WTC11 (cell line): ENCODE measurements around the gene CAMK2D. TPM values are rescaled to one million over a fixed set of nuclear protein-coding genes. Genes with fewer than 3 reads are reported as not detected.

Experiments
- ATAC-seq: fragments of 200-7000 bp; cut with Tn5 transposase; 2 replicates; pipeline ENCODE4 v1.10.0; 2021; ENCODE audit warnings: mild to moderate bottlenecking, moderate library complexity
- CTCF ChIA-PET: fragments of 300-600 bp; sonication (Branson Sonifier 250); formaldehyde crosslinking; loops from one replicate; lab custom pipeline; 2021; ENCODE audit warnings: antibody characterized with exemption; lab: Charles Lee
- POLR2A ChIA-PET: fragments of 350-600 bp; sonication (Branson Sonifier 250); formaldehyde crosslinking; loops from one replicate; lab custom pipeline; 2021; ENCODE audit warnings: antibody characterized with exemption; lab: Charles Lee
- DNase-seq: peaks from one replicate; pipeline ENCODE4 v3.0.0; 2021; ENCODE audit warnings: low spot score
- H3K27ac Mint-ChIP-seq: 2 replicates; pipeline ENCODE4 v1.8.0; 2021; ENCODE audit warnings: mixed read lengths
- H3K27me3 Mint-ChIP-seq: 2 replicates; pipeline ENCODE4 v1.8.0; 2021; ENCODE audit warnings: low read depth, mild to moderate bottlenecking, moderate library complexity, mixed read lengths
- H3K36me3 Mint-ChIP-seq: 2 replicates; pipeline ENCODE4 v1.8.0; 2021; ENCODE audit warnings: mixed read lengths
- H3K4me1 Mint-ChIP-seq: 2 replicates; pipeline ENCODE4 v1.8.0; 2022; ENCODE audit warnings: mixed read lengths
- H3K4me3 Mint-ChIP-seq: 2 replicates; pipeline ENCODE4 v1.8.0; 2021; ENCODE audit warnings: mild to moderate bottlenecking, moderate library complexity, mixed read lengths
- H3K9me3 Mint-ChIP-seq: 2 replicates; pipeline ENCODE4 v1.8.0; 2021; ENCODE audit warnings: mixed read lengths
- ATF1 ChIP-seq: sonication (generic); formaldehyde crosslinking; IDR thresholded peaks from 2 replicates; pipeline ENCODE4 v1.8.1; 2023; ENCODE audit warnings: mild to moderate bottlenecking, moderate library complexity, missing genetic modification reagents
- CTCF ChIP-seq: fragments of 200-600 bp; IDR thresholded peaks from 2 replicates; pipeline ENCODE4 v1.8.0; 2022; ENCODE audit warnings: antibody characterized with exemption
- ERG ChIP-seq: fragments of 250-450 bp; sonication (Bioruptor Pico); IDR thresholded peaks from 2 replicates; pipeline ENCODE4 v1.8.0; 2021; ENCODE audit warnings: mild to moderate bottlenecking
- FOXK1 ChIP-seq: sonication (generic); formaldehyde crosslinking; IDR thresholded peaks from 2 replicates; pipeline ENCODE4 v1.8.0; 2022; ENCODE audit warnings: mild to moderate bottlenecking, moderate library complexity, missing genetic modification reagents
- IRF2 ChIP-seq: sonication (generic); formaldehyde crosslinking; IDR thresholded peaks from 2 replicates; pipeline ENCODE4 v1.8.0; 2022; ENCODE audit warnings: low read depth, missing genetic modification reagents, borderline replicate concordance
- MYBL2 ChIP-seq: sonication (generic); formaldehyde crosslinking; IDR thresholded peaks from 2 replicates; pipeline ENCODE4 v1.8.1; 2023; ENCODE audit warnings: mild to moderate bottlenecking, moderate library complexity, missing genetic modification reagents
- NR1H2 ChIP-seq: sonication (generic); formaldehyde crosslinking; IDR thresholded peaks from 2 replicates; pipeline ENCODE4 v1.9.0; 2021; ENCODE audit warnings: mild to moderate bottlenecking, moderate library complexity, missing genetic modification reagents
- PREB ChIP-seq: sonication (generic); formaldehyde crosslinking; IDR thresholded peaks from 2 replicates; pipeline ENCODE4 v1.8.1; 2022; ENCODE audit warnings: mild to moderate bottlenecking, missing genetic modification reagents, moderate library complexity, borderline replicate concordance
- PRRX2 ChIP-seq: fragments of 250-450 bp; sonication (Bioruptor Pico); IDR thresholded peaks from 2 replicates; pipeline ENCODE4 v1.8.0; 2021; ENCODE audit warnings: mild to moderate bottlenecking
- SOX15 ChIP-seq: fragments of 250-450 bp; sonication (Bioruptor Pico); IDR thresholded peaks from 2 replicates; pipeline ENCODE4 v1.9.0; 2021; ENCODE audit warnings: mild to moderate bottlenecking
- STAT6 ChIP-seq: sonication (generic); formaldehyde crosslinking; conservative IDR thresholded peaks from 2 replicates; pipeline ENCODE4 v1.8.1; 2023; ENCODE audit warnings: mild to moderate bottlenecking, low read depth, missing genetic modification reagents, moderate library complexity
- TP53 ChIP-seq: sonication (generic); formaldehyde crosslinking; IDR thresholded peaks from 2 replicates; pipeline ENCODE4 v1.8.1; 2023; ENCODE audit warnings: mild to moderate bottlenecking, missing genetic modification reagents
- ZMAT4 ChIP-seq: fragments of 250-450 bp; sonication (Bioruptor Pico); IDR thresholded peaks from 2 replicates; pipeline ENCODE4 v1.9.0; 2021; ENCODE audit warnings: mild to moderate bottlenecking
- ZNF532 ChIP-seq: fragments of 250-450 bp; sonication (Bioruptor Pico); IDR thresholded peaks from 2 replicates; pipeline ENCODE4 v1.9.0; 2021; ENCODE audit warnings: mild to moderate bottlenecking, borderline replicate concordance
- total RNA-seq: library from RNA; stranded (reverse); gene quantifications from 3 replicates; pipeline ENCODE4 v1.2.3, GENCODE V29; 2021

CAMK2D gene
- total RNA-seq, 1 experiment from 2014 or later = 16.5 TPM

GRCh38 chr4:113639326-113639725 lies 122.2 kb downstream of the CAMK2D start:
- Mint-ChIP-seq H3K27ac (no peak overlapping the region), H3K4me3 (no peak overlapping the region), H3K9me3 (no peaks in the 10 kb centered on the region), H3K27me3 (no peaks in the 10 kb centered on the region), H3K36me3 (no peaks in the 10 kb centered on the region), H3K4me1 (peaks cover 43% of the 10 kb centered on the region)
- ChIA-PET POLR2A (no interaction called here), CTCF (no interaction called here)
- DNase-seq (no peak), ATAC-seq (no peak)
- TF ChIP-seq NR1H2 (CRISPR knock-in tag) = no peak
- TF ChIP-seq ERG (CRISPR knock-in tag) = no peak
- no peak for TF ChIP-seq PRRX2 (CRISPR knock-in tag)
- TF ChIP-seq CTCF = no peak
- TF ChIP-seq SOX15 (CRISPR knock-in tag) = no peak
- TF ChIP-seq IRF2 = no peak
- no peak for TF ChIP-seq PREB (CRISPR knock-in tag)
- no peak for TF ChIP-seq STAT6 (CRISPR knock-in tag)
- no peak for TF ChIP-seq ATF1 (CRISPR knock-in tag)

- no peaks in the 10 kb centered on the region for H3K9me3 Mint-ChIP-seq
- ATAC-seq (no peak), DNase-seq (no peak)
- H3K4me1 Mint-ChIP-seq = peaks cover 38% of the 10 kb centered on the region
- H3K27me3 Mint-ChIP-seq = no peaks in the 10 kb centered on the region
- H3K4me3 Mint-ChIP-seq = no peak overlapping the region
- CTCF ChIA-PET = interaction anchor here (0.7 kb wide), 2 partner anchors 8 to 314 kb away, joined by 3 read pairs; no protein-coding TSS in a partner anchor
- no peak overlapping the region for H3K27ac Mint-ChIP-seq
- POLR2A ChIA-PET = interaction anchor here (1.3 kb wide), 1 partner anchor 35 kb away, joined by 4 read pairs; no protein-coding TSS in a partner anchor
- H3K36me3 Mint-ChIP-seq = no peaks in the 10 kb centered on the region
- no peak for TF ChIP-seq NR1H2 (CRISPR knock-in tag)
- TF ChIP-seq TP53 (CRISPR knock-in tag) = no peak
Observed at GRCh38 chr4:113638562-113638832, 123.0 kb downstream of the CAMK2D start.

- CTCF ChIA-PET = interaction anchor here (0.7 kb wide), 2 partner anchors 9 to 314 kb away, joined by 3 read pairs; no protein-coding TSS in a partner anchor
- no peaks in the 10 kb centered on the region for H3K9me3 Mint-ChIP-seq
- H3K27ac Mint-ChIP-seq = no peak overlapping the region
- no peak overlapping the region for H3K4me3 Mint-ChIP-seq
- no peaks in the 10 kb centered on the region for H3K27me3 Mint-ChIP-seq
- H3K4me1 Mint-ChIP-seq = peaks cover 42% of the 10 kb centered on the region
- ATAC-seq = no peak
- TF ChIP-seq FOXK1 (CRISPR knock-in tag) = no peak
- POLR2A ChIA-PET = interaction anchor here (1.3 kb wide), 1 partner anchor 36 kb away, joined by 4 read pairs; no protein-coding TSS in a partner anchor
- H3K36me3 Mint-ChIP-seq = no peaks in the 10 kb centered on the region
- no peak for DNase-seq
Observed at GRCh38 chr4:113637823-113638561, 123.5 kb downstream of the CAMK2D start.

- ChIA-PET POLR2A (interaction anchor here (1.3 kb wide), 1 partner anchor 37 kb away, joined by 4 read pairs; no protein-coding TSS in a partner anchor), CTCF (no interaction called here)
- Mint-ChIP-seq H3K9me3 (no peaks in the 10 kb centered on the region), H3K27me3 (no peaks in the 10 kb centered on the region), H3K4me1 (peaks cover 42% of the 10 kb centered on the region), H3K27ac (no peak overlapping the region), H3K36me3 (no peaks in the 10 kb centered on the region), H3K4me3 (no peak overlapping the region)
- ATAC-seq (no peak), DNase-seq (no peak)
- no peak for TF ChIP-seq NR1H2 (CRISPR knock-in tag)
- no peak for TF ChIP-seq ZMAT4
- TF ChIP-seq MYBL2 (CRISPR knock-in tag) = no peak
- no peak for TF ChIP-seq FOXK1 (CRISPR knock-in tag)
- no peak for TF ChIP-seq IRF2
- no peak for TF ChIP-seq ZNF532
Observed at GRCh38 chr4:113637363-113637762, 124.2 kb downstream of the CAMK2D start.
